Nucleus accumbens (tissue), 56 donors: Measurements from ENCODE around the gene GPR158.
A peak's percentile ranks its signal among the peaks of the same experiment; 100 is the strongest.
"Not testable (repeated sequence)": the region's sequence is repeated elsewhere in the genome, so short reads cannot be mapped to it uniquely, and the experiment has no call there.

Source experiments
- DNase-seq, 56 donors: peaks; one replicate each; lab custom pipeline; 2025; lab: John Stamatoyannopoulos, UW

GPR158 gene

GRCh38 chr10:25174461-25175230 lies at the start of gene GPR158:
Gene GPR158, plus strand, starts transcription at chr10:25175001. Its CDS starts 420 bp downstream, at chr10:25175421.
- DNase-seq: peak; percentile 40 to 93 (median 82)

- DNase-seq: peak in 28 of 56 donors; percentile 1 to 60 (median 19)
These were observed 49.6 kb upstream of the GPR158 start for GRCh38 chr10:25125201-25125611.

- no peak for DNase-seq
These were observed 45.2 kb upstream of the GPR158 start for GRCh38 chr10:25129592-25129991.

- DNase-seq: no peak
These were observed 43.9 kb upstream of the GPR158 start for GRCh38 chr10:25130906-25131305.

GRCh38 chr10:25142116-25142864 lies 32.5 kb upstream of the GPR158 start:
- no peak for DNase-seq

- DNase-seq: no peak
These were observed 17.2 kb upstream of the GPR158 start for GRCh38 chr10:25157650-25158049.

GRCh38 chr10:25159591-25159990 lies 15.2 kb upstream of the GPR158 start:
- DNase-seq: no peak

- no peak for DNase-seq
These were observed 12.4 kb upstream of the GPR158 start for GRCh38 chr10:25162391-25162790.

- DNase-seq: not testable (repeated sequence)
These were observed 11.3 kb upstream of the GPR158 start for GRCh38 chr10:25163464-25163863.

GRCh38 chr10:25169740-25170139 lies 5.1 kb upstream of the GPR158 start:
- no peak for DNase-seq

- no peak for DNase-seq
These were observed 4.2 kb upstream of the GPR158 start for GRCh38 chr10:25170627-25171026.

GRCh38 chr10:25175527-25176420 lies 973 bp downstream of the GPR158 start:
- peak in 14 of 56 donors; percentile 6 to 52 (median 24) for DNase-seq

GRCh38 chr10:25176421-25176968 lies 1.7 kb downstream of the GPR158 start:
- DNase-seq: peak in 22 of 56 donors; percentile 3 to 51 (median 20)

- DNase-seq: no peak
These were observed 2.4 kb downstream of the GPR158 start for GRCh38 chr10:25177093-25177753.

GRCh38 chr10:25177754-25178135 lies 2.9 kb downstream of the GPR158 start:
- DNase-seq: no peak

- DNase-seq: no peak
These were observed 3.6 kb downstream of the GPR158 start for GRCh38 chr10:25178411-25178810.

- DNase-seq: peak in 3 of 56 donors; percentile 2 to 4 (median 3)
These were observed 6.0 kb downstream of the GPR158 start for GRCh38 chr10:25180801-25181200.

- DNase-seq: no peak
These were observed 7.8 kb downstream of the GPR158 start for GRCh38 chr10:25182636-25183035.

GRCh38 chr10:25191162-25191895 lies 16.5 kb downstream of the GPR158 start:
- DNase-seq: no peak
